Fibroblast of villous mesenchyme (primary cell): Measurements from ENCODE around the gene CIBAR2. TPM values are rescaled to one million over a fixed set of nuclear protein-coding genes. Genes with fewer than 3 reads are reported as not detected.

Experiments used
- DNase-seq: peaks from one replicate; pipeline ENCODE4 v3.0.0-alpha.2; 2010; ENCODE audit warnings: low read depth
- H3K4me3 ChIP-seq: 2 replicates; pipeline ENCODE4 v1.5.1; 2011; ENCODE audit warnings: low read depth, mild to moderate bottlenecking, low read length
- CTCF ChIP-seq: IDR thresholded peaks from 2 replicates; pipeline ENCODE4 v1.5.1; 2012; ENCODE audit warnings: low read depth, mild to moderate bottlenecking, low read length; ENCODE audit not compliant: insufficient read depth
- total RNA-seq: library from RNA; depleted of rRNA; stranded (reverse); fragments of >200 nt; gene quantifications from 2 replicates; pipeline ENCODE4 v1.2.3, GENCODE V29; 2012

CIBAR2 gene
- total RNA-seq, 1 donor = not detected

GRCh38 chr16:85075236-85075924 is 36.9 kb downstream of the CIBAR2 start:
- H3K4me3 ChIP-seq = no peak overlapping the region
- TF ChIP-seq CTCF = no peak
- DNase-seq = no peak

GRCh38 chr16:85074225-85074914 is 37.9 kb downstream of the CIBAR2 start:
- no peak for DNase-seq
- no peak overlapping the region for H3K4me3 ChIP-seq
- TF ChIP-seq CTCF = no peak

GRCh38 chr16:85072947-85073346 is 39.3 kb downstream of the CIBAR2 start:
- TF ChIP-seq CTCF = no peak

GRCh38 chr16:85072076-85072860 is 40.0 kb downstream of the CIBAR2 start:
- DNase-seq = no peak
- H3K4me3 ChIP-seq = no peak overlapping the region
- no peak for TF ChIP-seq CTCF

More at GRCh38 chr16:85072947-85073346, 39.3 kb downstream of the CIBAR2 start:
- no peak overlapping the region for H3K4me3 ChIP-seq
- peak; percentile 37 for DNase-seq

- DNase-seq = no peak
- TF ChIP-seq CTCF = no peak
Measured at GRCh38 chr16:85069171-85069570, 43.1 kb downstream of the CIBAR2 start.

GRCh38 chr16:85068746-85069145 is 43.5 kb downstream of the CIBAR2 start:
- no peak overlapping the region for H3K4me3 ChIP-seq
- no peak for TF ChIP-seq CTCF
- DNase-seq = no peak

More at GRCh38 chr16:85069171-85069570, 43.1 kb downstream of the CIBAR2 start:
- no peak overlapping the region for H3K4me3 ChIP-seq
